ENCODE data around the gene OAS1.

Gene OAS1

DNA sequence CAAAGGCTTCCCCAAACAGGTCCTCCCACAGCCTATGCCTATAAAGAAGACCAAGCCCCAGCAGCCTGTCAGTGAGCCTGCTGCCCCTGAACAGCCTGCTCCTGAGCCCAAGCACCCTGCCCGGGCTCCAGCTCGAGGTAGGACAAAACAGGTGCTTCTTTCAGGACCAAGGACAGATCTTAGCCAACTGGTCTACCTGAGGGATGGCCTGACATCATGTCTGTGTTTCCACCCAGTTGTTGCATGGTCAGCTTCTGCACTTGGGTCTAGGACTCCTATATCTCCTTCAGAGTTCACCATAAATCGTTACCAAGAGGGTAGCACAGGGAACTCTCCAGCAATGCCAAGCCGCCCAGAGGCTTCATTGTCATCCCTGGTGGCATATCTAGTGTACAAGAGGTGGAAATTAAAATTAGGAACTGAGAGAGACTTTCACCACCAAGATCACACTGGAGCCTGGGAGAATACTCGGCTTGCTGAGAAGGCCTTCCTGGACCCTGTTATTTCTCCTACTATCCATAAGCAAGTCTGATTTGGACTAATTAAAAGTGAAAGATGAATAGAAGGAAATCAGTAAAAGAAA, 38.2 kb upstream of the OAS1 start:
- no peaks in the 10 kb centered on the region for H3K9me3 ChIP-seq
- DNase-seq: no peak
- H3K4me3 ChIP-seq (ENCODE audit: low read depth, low read length): no peak overlapping the region
- H3K36me3 ChIP-seq: peaks cover 61% of the 10 kb centered on the region
- TF ChIP-seq, protein P1, sequence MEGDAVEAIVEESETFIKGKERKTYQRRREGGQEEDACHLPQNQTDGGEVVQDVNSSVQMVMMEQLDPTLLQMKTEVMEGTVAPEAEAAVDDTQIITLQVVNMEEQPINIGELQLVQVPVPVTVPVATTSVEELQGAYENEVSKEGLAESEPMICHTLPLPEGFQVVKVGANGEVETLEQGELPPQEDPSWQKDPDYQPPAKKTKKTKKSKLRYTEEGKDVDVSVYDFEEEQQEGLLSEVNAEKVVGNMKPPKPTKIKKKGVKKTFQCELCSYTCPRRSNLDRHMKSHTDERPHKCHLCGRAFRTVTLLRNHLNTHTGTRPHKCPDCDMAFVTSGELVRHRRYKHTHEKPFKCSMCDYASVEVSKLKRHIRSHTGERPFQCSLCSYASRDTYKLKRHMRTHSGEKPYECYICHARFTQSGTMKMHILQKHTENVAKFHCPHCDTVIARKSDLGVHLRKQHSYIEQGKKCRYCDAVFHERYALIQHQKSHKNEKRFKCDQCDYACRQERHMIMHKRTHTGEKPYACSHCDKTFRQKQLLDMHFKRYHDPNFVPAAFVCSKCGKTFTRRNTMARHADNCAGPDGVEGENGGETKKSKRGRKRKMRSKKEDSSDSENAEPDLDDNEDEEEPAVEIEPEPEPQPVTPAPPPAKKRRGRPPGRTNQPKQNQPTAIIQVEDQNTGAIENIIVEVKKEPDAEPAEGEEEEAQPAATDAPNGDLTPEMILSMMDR (IDR thresholded peaks at IDR 0.05; ENCODE audit: low read depth, low read length): no peak
- peaks cover 9% of the 10 kb centered on the region; the same call in 1 of the 2 replicates for H3K4me1 ChIP-seq
- H3K27me3 ChIP-seq: no peaks in the 10 kb centered on the region

DNA sequence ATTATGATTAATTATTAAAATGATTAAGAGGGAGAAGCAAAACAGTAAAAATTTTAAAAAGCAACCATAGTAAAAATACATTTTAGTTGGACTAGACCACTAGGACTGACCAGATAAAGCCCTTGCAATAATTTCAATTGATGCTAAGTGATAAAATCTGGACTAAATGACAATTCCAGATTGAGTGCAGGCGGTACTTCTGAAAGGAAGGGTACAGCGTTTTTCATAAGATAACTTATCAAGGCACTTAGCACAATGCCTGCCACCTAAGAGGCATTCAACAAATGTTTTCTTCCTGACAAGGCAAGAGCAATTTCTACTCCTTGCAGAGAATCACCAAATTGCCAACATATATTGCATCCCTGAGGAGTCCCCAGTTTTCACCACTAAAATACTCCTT, 37.7 kb upstream of the OAS1 start:
- no peak for DNase-seq
- H3K36me3 ChIP-seq: peaks cover 65% of the 10 kb centered on the region
- H3K27me3 ChIP-seq: no peaks in the 10 kb centered on the region
- H3K4me1 ChIP-seq: peaks cover 7% of the 10 kb centered on the region; the same call in 1 of the 2 replicates
- TF ChIP-seq, protein P1 (IDR thresholded peaks at IDR 0.05; ENCODE audit: low read depth, low read length): no peak
- no peak overlapping the region for H3K4me3 ChIP-seq (ENCODE audit: low read depth, low read length)
- H3K9me3 ChIP-seq: no peaks in the 10 kb centered on the region

DNA sequence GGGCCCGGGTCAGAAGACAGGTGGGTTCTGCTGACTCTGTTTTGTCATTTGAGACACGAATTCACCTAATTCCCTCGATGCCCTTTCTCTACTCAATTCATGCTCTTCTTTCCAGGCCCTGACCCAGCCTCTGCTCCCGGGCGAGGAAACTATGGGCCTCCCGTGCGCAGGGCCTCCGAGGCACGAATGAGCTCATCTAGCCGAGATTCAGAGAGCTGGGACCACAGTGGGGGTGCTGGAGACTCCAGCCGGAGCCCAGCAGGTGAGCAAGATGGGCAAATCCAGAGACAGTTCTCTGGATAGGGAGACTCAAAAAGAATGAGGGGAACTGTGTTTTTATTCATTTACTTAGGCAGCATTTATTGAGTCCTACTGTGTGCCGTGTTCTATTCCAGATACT, 37.0 kb upstream of the OAS1 start:
- peaks cover 72% of the 10 kb centered on the region for H3K36me3 ChIP-seq
- peaks cover 7% of the 10 kb centered on the region; the same call in 1 of the 2 replicates for H3K4me1 ChIP-seq
- H3K27me3 ChIP-seq: no peaks in the 10 kb centered on the region
- TF ChIP-seq, protein P1 (IDR thresholded peaks at IDR 0.05; ENCODE audit: low read depth, low read length): no peak
- no peak overlapping the region for H3K4me3 ChIP-seq (ENCODE audit: low read depth, low read length)
- no peak for DNase-seq
- no peaks in the 10 kb centered on the region for H3K9me3 ChIP-seq

DNA sequence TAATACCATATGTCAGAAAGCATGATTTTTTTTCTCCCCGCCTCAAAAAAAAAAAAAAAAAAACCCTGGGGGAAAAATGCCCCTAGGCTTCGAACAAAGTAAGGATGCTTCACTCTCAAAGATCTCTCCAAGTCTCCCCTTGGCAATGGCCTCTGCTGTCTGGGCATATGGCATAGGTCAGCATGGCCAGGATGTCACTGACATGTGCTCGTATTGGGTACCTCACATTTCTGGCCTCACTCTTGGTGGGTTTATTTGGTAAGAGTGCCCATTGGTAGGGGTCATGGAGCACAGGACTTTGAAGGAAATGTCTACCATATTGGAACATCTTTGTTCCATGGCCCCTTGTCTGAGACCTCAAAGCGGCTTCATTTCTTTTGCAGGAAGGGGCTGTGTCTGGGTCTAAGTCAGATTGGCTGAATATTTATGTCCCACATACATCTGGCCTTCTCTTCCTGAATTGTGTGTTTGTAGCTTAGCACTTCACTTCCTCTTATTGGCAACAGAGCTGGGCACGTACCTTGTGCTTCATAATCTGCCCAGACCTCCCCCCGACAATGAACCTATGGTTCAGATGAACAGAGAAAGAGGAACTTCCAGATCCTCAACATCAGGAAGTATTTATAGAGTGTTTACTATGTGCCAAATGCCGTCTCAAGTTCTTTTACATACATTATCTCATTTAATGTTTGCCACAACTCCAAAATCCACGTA, 36.3 kb upstream of the OAS1 start:
- Histone ChIP-seq H3K9me3 (no peaks in the 10 kb centered on the region), H3K4me1 (peaks cover 7% of the 10 kb centered on the region; the same call in 1 of the 2 replicates), H3K4me3 (ENCODE audit: low read depth, low read length) (no peak overlapping the region), H3K36me3 (peaks cover 79% of the 10 kb centered on the region), H3K27me3 (no peaks in the 10 kb centered on the region)
- no peak for DNase-seq
- TF ChIP-seq, protein P1 (IDR thresholded peaks at IDR 0.05; ENCODE audit: low read depth, low read length): no peak

DNA sequence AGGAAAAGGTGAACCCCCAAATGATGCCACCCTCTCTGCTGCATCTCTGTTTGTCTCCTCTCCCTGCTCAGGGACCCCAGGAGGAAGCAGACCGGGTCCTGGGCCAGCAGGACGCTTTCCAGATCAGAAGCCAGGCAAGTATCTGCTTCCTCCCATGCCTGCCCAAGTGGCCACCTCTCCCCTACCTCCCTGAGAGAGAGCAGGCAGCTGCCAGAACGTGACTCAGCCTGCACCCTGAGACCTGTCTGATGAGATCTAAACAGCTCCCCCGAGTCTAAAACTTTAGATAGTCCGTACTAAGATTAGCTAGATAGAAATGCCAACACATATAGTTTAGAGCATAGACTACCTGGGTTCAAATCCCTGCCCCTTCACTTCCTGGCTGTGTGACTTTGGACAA, 31.2 kb upstream of the OAS1 start:
- TF ChIP-seq, protein P1 (IDR thresholded peaks at IDR 0.05; ENCODE audit: low read depth, low read length): no peak
- H3K36me3 ChIP-seq: peaks cover 81% of the 10 kb centered on the region
- no peaks in the 10 kb centered on the region for H3K9me3 ChIP-seq
- no peaks in the 10 kb centered on the region for H3K27me3 ChIP-seq
- DNase-seq: no peak
- H3K4me3 ChIP-seq (ENCODE audit: low read depth, low read length): no peak overlapping the region
- H3K4me1 ChIP-seq: peaks cover 9% of the 10 kb centered on the region

DNA sequence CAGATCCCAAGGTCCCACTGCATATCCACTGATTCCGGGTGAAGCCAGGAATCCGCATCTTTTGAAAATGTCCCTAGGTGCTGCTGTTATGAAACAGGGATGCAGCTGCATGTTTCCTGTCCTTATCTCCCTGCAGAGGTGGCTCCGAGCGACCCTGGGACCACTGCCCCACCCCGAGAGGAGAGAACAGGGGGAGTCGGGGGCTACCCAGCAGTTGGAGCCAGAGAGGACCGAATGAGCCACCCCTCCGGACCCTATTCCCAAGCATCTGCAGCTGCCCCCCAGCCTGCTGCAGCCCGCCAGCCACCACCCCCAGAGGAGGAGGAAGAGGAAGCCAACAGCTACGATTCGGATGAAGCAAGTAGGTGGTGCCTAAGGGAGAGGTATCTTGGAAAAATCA, 30.3 kb upstream of the OAS1 start:
- H3K36me3 ChIP-seq: peaks cover 78% of the 10 kb centered on the region
- H3K9me3 ChIP-seq: no peaks in the 10 kb centered on the region
- DNase-seq: no peak
- peaks cover 9% of the 10 kb centered on the region for H3K4me1 ChIP-seq
- H3K4me3 ChIP-seq (ENCODE audit: low read depth, low read length): no peak overlapping the region
- H3K27me3 ChIP-seq: no peaks in the 10 kb centered on the region
- TF ChIP-seq, protein P1 (IDR thresholded peaks at IDR 0.05; ENCODE audit: low read depth, low read length): no peak

Data from BE2C (cell line).